HepG2 (cell line): Measurements from ENCODE around the gene FAT1. TPM values are rescaled to one million over a fixed set of nuclear protein-coding genes. Genes with fewer than 3 reads are reported as not detected.

Experiments
- ATAC-seq: fragments of 200-7000 bp; cut with Tn5 transposase; 3 replicates; pipeline ENCODE4 v1.9.1; 2020; ENCODE audit warnings: mild to moderate bottlenecking, moderate library complexity
- BruUV-seq: library from RNA; stranded (reverse); fragments of 400-500 nt; replicated peaks from 2 replicates; lab custom pipeline; 2021; lab: Mats Ljungman, UMichigan
- CTCF ChIA-PET: fragments of 300-600 bp; formaldehyde crosslinking; extraction: SDS; loops from one replicate; lab custom pipeline; 2021; ENCODE audit warnings: low total read pairs, inconsistent platforms, low intra/inter-chr PET ratio; lab: Yijun Ruan, JAX
- POLR2A ChIA-PET: fragments of 350-600 bp; sonication (Branson Sonifier 250); formaldehyde crosslinking; loops from one replicate; lab custom pipeline; 2020; ENCODE audit warnings: antibody characterized with exemption, inconsistent platforms; lab: Yijun Ruan, JAX
- DNase-seq: peaks from one replicate; pipeline ENCODE4 v3.0.0-alpha.2; 2015; ENCODE audit warnings: low spot score
- FAIRE-seq: peaks from 3 replicates; lab custom pipeline; 2011; peaks lifted over from hg19 to GRCh38; lab: Jason Lieb, UNC
- H2AFZ ChIP-seq: one replicate; pipeline ENCODE4 v1.6.1; 2011; ENCODE audit warnings: low read length, inconsistent platforms
- H3K27ac ChIP-seq: fragments of 300-600 bp; 3 replicates; pipeline ENCODE4 v1.8.0; 2011; ENCODE audit warnings: mixed run types, mild to moderate bottlenecking, mixed read lengths, low read length, inconsistent platforms; ENCODE audit not compliant: insufficient read depth; ENCODE audit errors: extremely low read length
- H3K27me3 ChIP-seq, 2 experiments: fragments of 200-600 bp in 1 of 2; 2 replicates in 1 of 2; 3 replicates in 1 of 2; pipeline versions ENCODE4 v1.6.0 to v1.8.0; 2011; ENCODE audit warnings: low read length in 2 of 2, mild to moderate bottlenecking in 2 of 2, moderate library complexity in 2 of 2, inconsistent platforms in 1 of 2; ENCODE audit not compliant: insufficient read depth in 2 of 2, control insufficient read depth in 1 of 2
- H3K36me3 ChIP-seq, 2 experiments: fragments of 200-600 bp in 1 of 2; replicated peaks in 1 of 2; 2 replicates in 1 of 2; 3 replicates in 1 of 2; pipeline versions ENCODE4 v1.5.1 to v1.8.0; 2011; ENCODE audit warnings: low read length in 2 of 2, inconsistent platforms in 1 of 2; ENCODE audit not compliant: insufficient read depth in 2 of 2, control insufficient read depth in 1 of 2
- H3K4me1 ChIP-seq: 2 replicates; pipeline ENCODE4 v1.5.1; 2012; ENCODE audit warnings: low read length, inconsistent platforms; ENCODE audit not compliant: insufficient read depth
- H3K4me2 ChIP-seq: 2 replicates; pipeline ENCODE4 v1.6.0; 2011; ENCODE audit warnings: low read depth, low read length, inconsistent platforms
- H3K4me3 ChIP-seq, 3 experiments: fragments of 200-600 bp in 1 of 3; sonication (generic), shearing (Covaris generic) in 1 of 3; replicated peaks in 1 of 3; 2 replicates each; pipeline ENCODE4 v1.5.1; 2011 to 2016; ENCODE audit warnings: low read length in 3 of 3, inconsistent platforms in 2 of 3, low read depth in 2 of 3, mild to moderate bottlenecking in 2 of 3, control low read depth in 1 of 3, mixed read lengths in 1 of 3; ENCODE audit not compliant: insufficient read depth in 1 of 3
- H3K79me2 ChIP-seq: one replicate; pipeline ENCODE4 v1.6.1; 2011; ENCODE audit warnings: low read length, inconsistent platforms; ENCODE audit not compliant: insufficient read depth
- H3K9ac ChIP-seq: 2 replicates; pipeline ENCODE4 v1.6.0; 2011; ENCODE audit warnings: mild to moderate bottlenecking, low read depth, low read length, inconsistent platforms; ENCODE audit not compliant: insufficient read depth
- H3K9me3 ChIP-seq: 2 replicates; pipeline ENCODE4 v1.5.1; 2012; ENCODE audit warnings: mild to moderate bottlenecking, low read length
- H4K20me1 ChIP-seq: 2 replicates; pipeline ENCODE4 v1.6.0; 2011; ENCODE audit warnings: inconsistent platforms, mild to moderate bottlenecking, low read length, moderate library complexity; ENCODE audit not compliant: insufficient read depth
- ATF7-NPFF ChIP-seq: sonication (generic); formaldehyde crosslinking; IDR thresholded peaks from 2 replicates; pipeline ENCODE4 v1.8.1; 2023; ENCODE audit warnings: mild to moderate bottlenecking, low read depth, missing genetic modification reagents, moderate library complexity
- CEBPB ChIP-seq: IDR thresholded peaks from 2 replicates; pipeline ENCODE4 v1.6.1; 2011; ENCODE audit warnings: low read depth, low read length, improper control_type of control experiment, borderline replicate concordance
- PHF8 ChIP-seq: sonication (generic); formaldehyde crosslinking; IDR thresholded peaks from 2 replicates; pipeline ENCODE4 v1.5.0; 2020; ENCODE audit warnings: missing genetic modification reagents
- ZC3H13 ChIP-seq: sonication (generic); formaldehyde crosslinking; IDR thresholded peaks from 2 replicates; pipeline ENCODE4 v1.8.1; 2023; ENCODE audit warnings: mild to moderate bottlenecking, missing genetic modification reagents, moderate library complexity
- ZNF7 ChIP-seq: IDR thresholded peaks from 2 replicates; pipeline ENCODE4 v1.6.1; 2016; ENCODE audit warnings: missing biosample characterization, missing genetic modification reagents
- ZNF720 ChIP-seq: sonication (generic); formaldehyde crosslinking; IDR thresholded peaks from 2 replicates; pipeline ENCODE4 v1.4.0; 2020; ENCODE audit warnings: missing genetic modification reagents
- WGBS: methylation state at CpG from one replicate; pipeline ENCODE4 v1.1.6; 2017; ENCODE audit warnings: low lambda C conversion rate; 5-methylcytosine and 5-hydroxymethylcytosine counted together
- in situ Hi-C: cut with HindIII; loops from 2 replicates; pipeline ENCODE4 v1.10.0; 2017; ENCODE audit warnings: low pct_unique_long_range_greater_than_20kb; ENCODE audit not compliant: extremely low pct_ligation_motif_present
- intact Hi-C: fragments of 100-400 bp; cut with micrococcal nuclease; formaldehyde crosslinking; loops from one replicate; pipeline ENCODE4 v1.10.0; 2022; ENCODE audit not compliant: unreplicated experiment
- polyA plus RNA-seq, 8 experiments: library from polyadenylated mRNA; depleted of rRNA in 3 of 8; stranded (reverse) in 7 of 8; unstranded in 1 of 8; fragments of >200 nt; fragmentation: Illumina TruSeq in 4 of 8; extraction: Trizol in 4 of 8; gene quantifications; 2 replicates each; pipeline versions ENCODE4 v1.2.1 to v1.2.3, GENCODE V29; 2011 to 2016; ENCODE audit warnings: low read depth in 4 of 8, missing spikeins in 1 of 8, mixed read lengths in 1 of 8; ENCODE audit not compliant: insufficient read depth in 1 of 8
- total RNA-seq, 5 experiments: library from RNA; depleted of rRNA; stranded (reverse); fragments of >200 nt; fragmentation: Illumina TruSeq; extraction: Trizol; gene quantifications; 2 replicates each; pipeline ENCODE4 v1.2.3, GENCODE V29; 2016; ENCODE audit warnings: low read depth in 1 of 5
- TF ChIP-seq, protein P1 (sequence below): sonication (generic); formaldehyde crosslinking; IDR thresholded peaks from 2 replicates; pipeline ENCODE4 v1.5.0; 2020; ENCODE audit warnings: mild to moderate bottlenecking, missing genetic modification reagents

FAT1 gene
- total and polyA plus RNA-seq, 2 of the 13 experiments (the other 11 are each of a cell fraction or from before 2014, with no cell fraction given) = 185 to 216 TPM

DNA sequence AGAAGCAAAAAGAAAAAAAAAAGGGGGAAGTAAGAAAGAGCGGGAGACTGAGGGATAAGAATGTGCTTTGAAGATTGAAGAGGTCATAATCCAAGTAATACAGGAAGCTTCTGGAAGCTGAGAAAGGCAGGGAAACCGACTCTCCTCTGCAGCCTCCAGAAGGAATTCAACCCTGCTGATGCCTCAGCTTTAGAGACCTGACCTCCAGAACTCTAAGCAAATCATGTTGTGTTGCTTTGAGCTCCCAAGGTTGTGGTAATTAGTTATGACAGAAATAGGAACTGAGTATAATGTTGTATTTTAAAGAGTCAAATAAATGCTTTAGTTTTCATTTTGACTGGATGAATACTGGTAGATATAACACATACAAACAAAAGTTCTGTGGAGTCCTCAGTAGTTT is 48.0 kb upstream of the FAT1 start (continued):
- TF ChIP-seq, protein P1, sequence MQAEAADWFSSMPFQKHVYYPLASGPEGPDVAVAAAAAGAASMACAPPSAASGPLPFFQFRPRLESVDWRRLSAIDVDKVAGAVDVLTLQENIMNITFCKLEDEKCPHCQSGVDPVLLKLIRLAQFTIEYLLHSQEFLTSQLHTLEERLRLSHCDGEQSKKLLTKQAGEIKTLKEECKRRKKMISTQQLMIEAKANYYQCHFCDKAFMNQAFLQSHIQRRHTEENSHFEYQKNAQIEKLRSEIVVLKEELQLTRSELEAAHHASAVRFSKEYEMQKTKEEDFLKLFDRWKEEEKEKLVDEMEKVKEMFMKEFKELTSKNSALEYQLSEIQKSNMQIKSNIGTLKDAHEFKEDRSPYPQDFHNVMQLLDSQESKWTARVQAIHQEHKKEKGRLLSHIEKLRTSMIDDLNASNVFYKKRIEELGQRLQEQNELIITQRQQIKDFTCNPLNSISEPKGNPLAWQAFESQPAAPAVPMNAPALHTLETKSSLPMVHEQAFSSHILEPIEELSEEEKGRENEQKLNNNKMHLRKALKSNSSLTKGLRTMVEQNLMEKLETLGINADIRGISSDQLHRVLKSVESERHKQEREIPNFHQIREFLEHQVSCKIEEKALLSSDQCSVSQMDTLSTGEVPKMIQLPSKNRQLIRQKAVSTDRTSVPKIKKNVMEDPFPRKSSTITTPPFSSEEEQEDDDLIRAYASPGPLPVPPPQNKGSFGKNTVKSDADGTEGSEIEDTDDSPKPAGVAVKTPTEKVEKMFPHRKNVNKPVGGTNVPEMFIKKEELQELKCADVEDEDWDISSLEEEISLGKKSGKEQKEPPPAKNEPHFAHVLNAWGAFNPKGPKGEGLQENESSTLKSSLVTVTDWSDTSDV = no peak
- no peak for TF ChIP-seq ATF7-NPFF (CRISPR knock-in tag)
- TF ChIP-seq ZC3H13 (CRISPR knock-in tag) = no peak
- no peak for TF ChIP-seq ZNF7 (CRISPR knock-in tag)
- no peak for TF ChIP-seq PHF8

DNA sequence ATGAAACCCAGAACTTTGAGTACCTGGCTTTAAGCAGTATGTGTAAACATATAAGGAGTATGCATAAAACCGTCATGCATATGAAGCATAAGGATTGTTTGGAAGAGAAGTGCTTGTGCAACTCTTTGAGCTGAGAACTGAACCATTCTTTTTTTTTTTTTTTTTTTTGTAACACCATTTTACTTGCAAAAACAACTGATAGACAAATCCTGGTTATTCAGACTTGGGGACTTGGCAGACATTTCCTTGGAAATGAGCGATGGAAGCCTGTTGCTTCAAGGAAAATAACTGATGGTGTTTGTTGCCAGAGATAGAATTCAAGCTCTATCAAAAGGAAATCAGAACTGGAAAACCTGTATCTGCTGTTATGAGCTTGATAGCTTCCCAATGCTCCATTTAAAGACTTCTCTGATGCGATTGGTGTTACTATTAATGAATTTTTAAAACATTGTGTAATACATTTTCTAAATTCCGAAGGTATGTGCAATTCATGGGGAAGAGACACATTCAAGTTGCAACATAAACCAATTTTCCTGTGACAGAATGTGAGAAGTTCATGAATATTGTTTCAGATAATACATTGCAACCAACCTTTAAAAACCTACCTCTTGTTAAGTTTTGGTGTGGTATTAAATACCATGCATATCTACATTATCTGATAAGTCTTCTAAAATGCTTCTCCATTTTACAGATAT is 47.0 kb upstream of the FAT1 start:
- intact Hi-C loops = no loop called here
- Histone ChIP-seq H3K9me3 (no peaks in the 10 kb centered on the region), H3K36me3 (no peaks in the 10 kb centered on the region), H2AFZ (no peak overlapping the region), H3K4me2 (no peak overlapping the region), H3K9ac (no peak overlapping the region), H3K27ac (no peak overlapping the region), H3K4me1 (peaks cover 45% of the 10 kb centered on the region), H3K4me3 (no peak overlapping the region), H3K27me3 (no peaks in the 10 kb centered on the region), H4K20me1 (no peaks in the 10 kb centered on the region), H3K79me2 (no peaks in the 10 kb centered on the region)
- WGBS = 81% methylated on average over 4 of the region's 4 CpGs
- ATAC-seq (no peak), DNase-seq (no peak), FAIRE-seq (no peak)
- ChIA-PET CTCF (no interaction called here), POLR2A (no interaction called here)
- in situ Hi-C loops = no loop called here
- no TSS peak for BruUV-seq
- TF ChIP-seq CEBPB (peak; percentile 54; the same call in 1 of the 2 replicates), ZNF720 (CRISPR knock-in tag) (no peak)
